Stimulated activated CD8-positive, alpha-beta memory T cell treated with anti-CD3 and anti-CD28 coated beads, Interleukin-2, amount 100 ng/mL, for 1 hour (primary cell): ENCODE data around the gene CHL1.

Experiments used
- DNase-seq, 2 donors: peaks; one replicate each; pipeline ENCODE4 v3.0.0-alpha.2; 2020; ENCODE audit warnings: low read depth in 2 of 2

The CHL1 gene

DNA sequence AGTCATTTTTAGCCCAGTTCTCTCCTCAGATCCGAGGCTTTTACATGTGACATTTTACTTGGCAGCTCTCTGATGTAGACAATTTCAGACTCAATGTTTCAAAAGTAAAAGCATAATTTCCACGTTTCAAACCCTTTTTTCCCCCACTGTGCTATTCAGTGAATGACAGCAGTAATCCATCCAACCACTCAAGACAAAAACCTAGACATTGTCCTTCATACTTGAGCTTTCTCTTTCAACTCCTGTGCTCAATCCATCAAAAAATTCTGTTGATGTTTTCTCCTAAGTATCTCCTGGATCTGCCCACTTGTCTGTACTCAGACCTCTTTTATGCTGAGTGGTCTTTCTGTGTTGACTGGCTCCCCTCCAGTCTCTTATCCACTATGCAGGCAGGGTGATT, 214.7 kb downstream of the CHL1 start:
- DNase-seq: no peak

DNA sequence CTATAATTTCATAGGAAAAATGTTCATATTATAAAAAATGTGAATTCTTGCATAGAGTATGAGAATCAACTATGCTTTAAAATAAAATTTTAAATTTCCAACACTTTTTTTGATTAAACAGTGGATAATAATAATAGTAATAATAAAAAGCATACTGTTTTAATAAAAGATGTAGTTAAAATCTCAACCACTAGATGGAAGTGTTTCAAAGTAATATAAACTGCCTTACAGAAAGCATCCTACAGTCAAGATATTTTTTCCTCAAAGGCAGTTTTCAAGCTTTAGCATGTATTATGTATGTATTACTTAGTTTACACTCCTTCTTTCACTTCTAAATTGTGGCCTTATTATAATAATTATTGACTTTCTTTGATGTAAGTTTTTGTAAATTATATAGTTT, 217.5 kb downstream of the CHL1 start:
- no peak for DNase-seq

DNA sequence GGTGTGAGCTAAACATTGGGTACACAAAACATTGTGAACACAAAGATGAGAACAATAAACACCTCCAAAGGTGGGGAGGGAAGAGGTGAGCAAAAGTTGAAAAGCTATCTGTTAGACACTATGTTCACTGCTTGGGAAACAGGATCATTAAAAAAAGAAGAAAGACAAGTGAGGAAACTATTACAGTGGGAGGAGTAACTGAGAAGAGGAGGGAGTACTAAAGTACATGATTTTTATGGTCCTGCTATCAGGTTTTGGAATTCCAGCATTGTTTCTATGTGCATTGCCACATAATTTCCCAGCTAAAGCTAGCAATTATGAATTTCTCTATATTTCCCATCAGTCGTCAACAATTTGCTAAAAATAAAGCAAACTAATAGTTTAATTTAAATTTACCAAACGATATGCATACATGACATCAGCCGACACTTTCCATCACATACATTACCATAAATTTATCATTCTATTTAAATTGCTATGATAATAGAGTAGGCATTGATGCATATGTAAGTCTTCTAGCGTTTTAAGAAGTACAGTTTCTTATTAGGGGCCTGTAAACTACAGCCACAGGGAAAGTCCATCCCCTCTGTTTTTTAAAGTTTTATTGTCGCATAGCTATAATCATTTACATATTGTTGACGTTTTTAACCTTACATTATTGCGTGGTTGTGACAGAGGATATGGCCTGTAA, 221.8 kb downstream of the CHL1 start:
- DNase-seq: no peak

DNA sequence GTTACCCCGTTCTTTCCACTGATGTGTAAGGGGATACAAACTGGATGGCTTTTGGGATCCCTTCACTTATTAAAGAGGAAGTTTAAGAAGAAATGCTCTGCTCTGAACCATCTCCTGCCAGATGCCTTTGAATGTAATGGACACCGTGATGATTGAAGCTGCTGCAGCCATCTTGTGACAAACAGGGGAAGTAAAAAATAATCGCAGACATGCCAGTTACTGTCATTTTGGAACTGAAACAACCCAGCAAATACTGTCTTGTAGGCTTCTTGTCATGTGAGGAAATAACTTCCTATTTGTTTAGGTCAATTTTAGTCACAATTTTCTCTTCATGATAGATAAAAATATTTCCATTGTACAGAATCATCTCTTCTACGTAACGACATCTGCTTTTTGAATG, 224.0 kb downstream of the CHL1 start:
- no peak for DNase-seq

DNA sequence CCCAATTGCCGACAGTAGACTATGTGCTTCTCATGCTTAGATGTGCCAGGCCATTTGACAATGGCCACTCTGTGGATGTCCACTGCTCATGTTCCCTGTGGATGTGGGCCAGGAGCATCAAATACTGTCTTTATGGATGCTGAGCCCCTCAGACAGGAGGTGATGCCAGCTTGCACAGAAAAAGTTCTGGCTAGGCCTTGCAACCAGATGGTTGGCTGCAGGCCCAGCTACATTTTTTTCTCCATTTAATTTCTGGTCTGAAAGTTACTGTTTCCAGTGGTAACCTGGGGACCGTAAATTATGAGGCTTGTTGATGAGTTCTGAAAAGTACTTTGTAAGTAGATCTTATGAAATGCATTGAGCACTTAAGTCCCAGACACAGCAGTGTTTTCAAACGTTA, 228.5 kb downstream of the CHL1 start:
- DNase-seq: no peak

DNA sequence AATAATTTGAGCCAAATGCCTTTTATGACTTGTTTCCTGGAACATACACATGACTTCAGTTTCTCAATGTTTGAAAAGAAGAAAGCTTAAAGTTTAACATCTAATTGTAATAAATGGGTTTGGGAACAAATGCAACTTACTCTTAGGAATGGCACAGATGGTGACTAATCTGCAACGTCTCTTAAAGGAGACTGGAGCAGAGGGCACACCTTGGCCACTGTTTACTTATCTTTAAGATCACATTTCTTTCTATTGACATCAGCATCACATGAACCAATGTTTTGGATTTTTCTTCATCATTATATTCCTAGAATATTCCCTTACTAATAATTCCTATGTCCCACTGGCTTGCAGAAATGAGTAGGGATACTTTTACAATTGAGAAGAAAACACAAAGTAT, 229.5 kb downstream of the CHL1 start:
- DNase-seq: no peak

DNA sequence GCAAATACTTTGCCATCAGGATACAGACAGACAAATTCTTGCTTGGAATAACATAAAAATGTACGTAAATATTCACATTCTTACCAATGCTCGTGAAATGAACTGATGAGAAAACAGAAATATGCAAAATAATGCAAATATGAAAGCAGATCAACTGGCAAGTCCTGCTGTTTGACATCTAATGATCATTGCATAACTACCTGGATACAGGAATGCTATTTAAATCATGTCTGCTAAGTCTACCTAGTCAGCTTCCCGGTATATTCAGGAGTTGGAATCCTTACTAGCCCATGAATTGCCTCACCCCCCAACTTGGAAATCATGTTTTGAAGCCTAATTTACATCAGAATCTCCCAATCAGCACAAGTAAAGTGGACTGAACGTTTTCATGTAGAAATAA, 230.6 kb downstream of the CHL1 start:
- no peak for DNase-seq

DNA sequence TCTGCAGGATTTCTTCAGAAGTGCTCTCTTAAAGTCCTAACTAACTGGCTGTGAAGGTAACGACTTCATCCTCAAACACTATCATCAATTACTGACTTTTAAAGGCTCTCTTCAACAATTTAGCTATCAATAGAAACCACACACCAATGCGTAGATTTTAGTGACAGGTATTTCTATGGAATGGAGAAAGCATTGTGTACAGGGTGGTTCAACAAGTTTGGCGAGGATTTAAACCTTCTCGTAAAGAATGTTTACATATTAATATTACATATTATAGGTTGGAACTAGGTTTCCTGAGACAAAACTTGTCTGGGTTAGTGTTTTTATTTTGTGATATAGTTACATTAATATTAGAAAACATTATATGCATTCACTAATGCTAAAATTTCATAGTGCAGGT, 233.6 kb downstream of the CHL1 start:
- no peak for DNase-seq

DNA sequence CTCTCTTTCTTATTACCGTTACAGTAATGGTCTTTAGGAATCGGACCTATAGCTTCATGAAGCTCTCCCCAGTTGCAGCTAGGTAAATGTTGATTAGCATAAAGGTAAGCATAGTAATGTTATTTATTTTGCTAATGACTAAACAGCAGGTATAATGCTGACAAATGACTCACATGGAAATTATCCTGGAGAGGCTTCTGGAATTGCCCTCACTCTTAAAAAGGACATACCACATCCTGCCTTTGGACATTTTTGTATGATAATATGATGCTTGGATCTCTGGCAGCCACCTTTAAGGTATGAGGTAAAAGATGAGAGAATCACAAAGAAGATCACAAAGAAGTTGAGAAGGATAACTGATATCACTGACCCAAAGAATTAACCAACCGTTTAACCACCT, 238.6 kb downstream of the CHL1 start:
- DNase-seq: no peak

DNA sequence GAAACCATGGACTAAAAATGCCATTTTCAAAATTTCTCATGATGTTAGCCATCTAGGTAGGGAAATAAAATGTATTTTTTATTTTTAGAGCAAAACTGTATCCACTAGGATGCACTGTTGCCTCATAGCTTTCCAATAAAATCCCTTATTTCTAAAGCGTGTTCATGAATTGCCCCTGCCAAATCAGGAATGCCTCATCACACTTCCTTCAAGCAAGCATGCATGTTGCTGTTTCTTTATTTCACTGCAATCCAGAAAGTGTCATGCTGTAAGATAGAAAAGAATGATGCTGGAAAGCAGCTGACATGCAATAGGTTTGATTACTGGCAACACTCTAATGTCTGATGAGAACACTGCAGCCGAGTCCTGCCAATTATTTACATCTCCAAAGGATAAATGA, 239.5 kb downstream of the CHL1 start:
- no peak for DNase-seq

DNA sequence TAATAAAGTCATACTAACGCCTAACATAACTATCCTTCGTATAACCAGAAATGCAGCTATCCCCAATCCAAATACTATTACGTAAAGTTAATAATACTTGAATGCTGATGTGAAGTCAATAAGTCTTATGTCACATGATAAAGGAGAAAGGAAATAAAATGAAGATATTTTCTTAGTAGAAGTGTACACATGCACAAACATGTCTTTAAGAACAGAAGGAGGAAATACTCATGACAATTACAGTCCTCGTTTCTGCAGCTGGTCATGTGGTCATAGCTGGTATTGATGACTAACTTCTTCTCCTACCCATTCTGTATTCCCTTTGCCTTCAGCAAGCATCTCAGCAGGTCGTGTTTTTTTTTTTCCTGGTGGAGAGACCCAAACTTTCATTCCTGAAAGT, 244.3 kb downstream of the CHL1 start:
- no peak for DNase-seq

DNA sequence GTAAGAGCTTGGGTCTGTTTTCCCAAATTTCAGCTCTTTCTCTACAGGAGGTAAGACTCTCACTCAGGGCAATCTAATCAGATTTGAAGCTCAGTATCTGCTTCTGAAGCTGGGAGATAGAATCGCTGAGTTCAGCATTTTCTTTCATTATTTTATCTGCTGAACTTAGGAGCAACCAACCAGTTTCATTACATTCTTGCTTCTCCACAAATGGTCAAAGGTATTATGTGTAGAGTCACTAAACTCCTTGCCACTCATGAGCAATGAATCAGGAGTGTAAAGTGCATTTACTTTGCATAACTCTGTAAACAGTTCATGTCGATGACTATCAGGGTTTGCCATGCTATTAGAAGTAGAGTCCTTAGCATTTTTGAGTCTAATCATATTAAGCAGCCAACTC, 249.4 kb downstream of the CHL1 start:
- no peak for DNase-seq

DNA sequence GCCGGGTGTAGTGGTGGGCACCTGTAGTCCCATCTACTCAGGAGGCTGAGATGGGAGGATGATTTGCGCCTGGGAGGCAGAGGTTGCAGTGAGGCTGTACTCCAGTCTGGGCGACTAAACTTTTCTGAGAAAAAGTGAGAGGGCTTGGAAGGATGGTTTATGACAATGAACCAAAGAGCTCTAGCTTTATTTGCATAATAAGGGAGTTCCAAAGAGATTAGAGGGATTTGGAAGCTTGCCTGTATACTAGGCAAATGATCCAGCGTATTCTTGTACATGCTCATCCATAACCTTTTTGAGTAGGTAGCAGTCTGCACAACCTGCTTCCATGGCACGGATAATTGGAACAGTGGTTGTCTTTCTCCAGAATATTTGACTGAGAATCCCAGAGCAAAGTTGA, 251.1 kb downstream of the CHL1 start:
- DNase-seq: no peak

DNA sequence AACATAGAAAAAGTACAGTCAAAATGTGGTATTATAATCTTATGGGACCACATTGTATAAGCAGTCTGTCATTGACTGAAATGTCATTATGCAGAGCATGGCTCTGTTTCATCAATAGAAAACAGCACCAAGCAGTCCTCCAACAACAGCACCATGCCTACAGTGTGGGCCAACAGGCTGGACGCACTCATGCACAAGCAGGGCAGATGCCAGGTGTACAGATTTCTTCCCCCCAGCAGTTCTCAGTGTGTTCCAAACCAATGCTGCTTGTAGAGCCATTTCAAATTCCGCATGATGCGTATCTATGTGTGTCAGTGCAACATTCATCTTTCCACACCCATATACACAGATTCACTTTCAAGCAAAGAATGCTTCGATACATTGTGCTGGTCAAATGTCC, 253.1 kb downstream of the CHL1 start:
- no peak for DNase-seq

DNA sequence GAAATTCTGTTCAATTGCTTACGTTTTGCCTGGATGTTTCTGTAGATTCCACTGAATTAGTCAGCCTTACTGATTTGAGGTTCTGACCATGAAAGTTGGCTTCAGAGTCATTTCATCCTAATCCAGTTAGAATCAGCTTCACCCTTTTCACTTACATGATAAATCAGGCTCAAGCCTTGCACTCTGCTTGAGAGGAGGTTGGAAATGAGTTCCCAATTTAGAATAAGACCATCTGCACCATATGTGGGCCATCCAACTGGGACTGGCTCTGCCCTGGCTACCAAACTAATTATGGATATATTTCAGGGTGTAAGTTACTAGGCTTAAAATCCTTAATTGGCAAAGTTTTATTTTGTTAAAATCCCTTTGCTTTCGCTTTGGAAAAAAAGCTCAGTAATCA, 255.7 kb downstream of the CHL1 start:
- DNase-seq: no peak

DNA sequence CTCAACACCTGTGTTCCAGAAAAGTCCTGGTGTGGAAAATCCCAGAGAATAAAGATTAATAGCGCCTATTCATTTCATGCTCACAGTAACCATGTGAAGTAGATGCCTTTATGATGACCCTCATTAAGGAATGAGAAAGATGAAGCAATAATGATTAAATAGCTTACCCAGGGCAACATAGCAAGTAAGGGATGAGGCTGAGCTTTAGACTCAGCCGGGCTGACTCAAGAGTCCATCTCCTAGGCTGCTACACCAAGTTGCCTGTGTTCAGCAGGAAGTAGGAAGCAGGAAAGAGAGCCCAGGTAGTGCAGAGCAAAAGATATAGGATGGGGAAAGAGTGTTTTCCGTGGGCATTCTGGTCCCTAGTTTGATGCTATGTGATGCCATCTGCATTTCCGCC, 256.5 kb downstream of the CHL1 start:
- no peak for DNase-seq

DNA sequence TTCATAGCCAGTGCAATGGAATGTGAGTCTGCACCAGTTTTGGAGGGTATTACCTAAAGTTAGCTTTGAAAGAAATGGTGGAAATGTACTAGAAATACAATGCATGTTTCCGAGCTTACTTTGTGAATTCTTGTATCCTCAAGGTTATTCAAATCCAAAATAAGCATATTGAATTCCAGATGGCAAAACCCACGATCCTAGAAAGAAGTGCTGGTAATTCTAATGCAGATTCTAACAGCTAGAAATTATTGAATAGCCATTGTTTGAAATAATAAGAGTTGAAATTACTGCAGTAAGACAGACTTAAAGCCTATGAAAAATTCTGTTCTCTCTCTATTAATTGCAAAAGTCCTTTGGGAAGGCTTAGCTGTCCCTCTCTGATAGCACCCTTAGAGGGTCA, 258.4 kb downstream of the CHL1 start:
- DNase-seq: no peak

DNA sequence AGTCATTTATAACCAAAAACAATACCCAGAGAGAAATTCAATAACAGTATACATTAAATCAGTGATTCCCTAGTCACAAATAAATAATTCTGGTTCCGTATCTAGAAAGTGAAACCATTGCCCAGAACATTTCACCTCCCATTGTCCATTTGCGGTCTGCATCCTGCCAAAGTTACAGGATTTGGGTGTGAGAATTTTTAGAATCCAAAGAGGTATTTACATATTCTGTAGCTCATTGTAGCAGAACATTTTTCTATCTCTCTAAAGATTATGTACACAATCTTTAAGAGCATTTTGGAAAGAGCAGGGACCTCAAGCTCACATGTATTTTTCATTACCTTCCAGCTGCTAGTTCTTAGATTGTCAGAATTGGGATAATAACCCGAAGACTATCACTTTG, 261.6 kb downstream of the CHL1 start:
- no peak for DNase-seq

DNA sequence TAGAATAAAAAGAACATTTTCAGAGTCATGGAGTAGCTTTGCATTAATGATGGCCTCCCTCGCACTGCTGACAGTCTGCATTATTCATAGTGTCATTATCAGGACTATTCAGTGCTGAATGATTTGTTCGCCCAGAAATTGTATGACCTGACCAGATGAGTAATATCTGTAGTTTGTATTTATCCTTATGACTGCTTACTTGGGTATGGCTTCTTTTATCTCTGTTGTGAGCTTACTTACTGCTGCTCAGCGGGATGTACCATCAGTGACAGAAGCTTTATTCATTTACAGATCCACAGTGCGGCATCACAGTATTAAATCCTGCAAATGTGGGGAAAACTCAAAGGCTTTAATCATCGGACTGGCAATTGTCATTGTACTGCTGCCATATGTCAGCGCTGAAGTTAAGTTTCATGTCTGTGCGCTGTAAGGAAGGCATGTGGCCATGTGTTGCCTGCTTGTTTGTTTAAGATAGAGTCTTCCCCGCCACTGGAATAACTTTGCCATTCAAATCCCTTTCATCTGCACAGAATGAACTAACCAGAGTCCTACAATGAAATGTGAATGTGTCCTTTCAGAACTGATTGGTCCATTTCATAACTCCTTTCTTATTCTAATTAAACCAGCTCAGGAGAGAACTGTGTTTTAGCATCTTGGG, 262.2 kb downstream of the CHL1 start:
- DNase-seq: no peak
